A549 (cell line): ENCODE results near the gene ZNF573. TPM values are rescaled to one million over a fixed set of nuclear protein-coding genes. Genes with fewer than 3 reads are reported as not detected.

ENCODE experiments used
- ATAC-seq, 2 experiments: fragments of 200-7000 bp in 1 of 2; fragments of >200 bp in 1 of 2; cut with Nextera tagmentation in 1 of 2; cut with Tn5 transposase in 1 of 2; 3 replicates each; pipeline versions ENCODE4 v1.8.0 to v1.9.1; 2018 to 2020; ENCODE audit warnings: mild to moderate bottlenecking in 1 of 2, moderate library complexity in 1 of 2
- CTCF ChIA-PET: fragments of 300-600 bp; sonication (Branson Sonifier 250); formaldehyde crosslinking; extraction: SDS; loops from one replicate; lab custom pipeline; 2021; ENCODE audit warnings: antibody characterized with exemption, inconsistent platforms; lab: Yijun Ruan, JAX
- POLR2A ChIA-PET: fragments of 350-600 bp; formaldehyde crosslinking; extraction: SDS; loops from one replicate; lab custom pipeline; 2021; ENCODE audit warnings: antibody characterized with exemption, inconsistent platforms; lab: Yijun Ruan, JAX
- DNase-seq, 2 experiments: peaks; one replicate each; pipeline versions ENCODE4 v3.0.0 to v3.0.0-alpha.2; 2011 to 2016; ENCODE audit warnings: low read depth in 1 of 2, low spot score in 1 of 2
- FAIRE-seq: peaks from 2 replicates; lab custom pipeline; 2011; peaks lifted over from hg19 to GRCh38; lab: Jason Lieb, UNC
- H3K27ac ChIP-seq, 2 experiments: fragments of >200 bp; sonication (Bioruptor Twin); formaldehyde crosslinking; 3 replicates each; pipeline ENCODE4 v1.5.1; 2016 to 2017
- H3K4me1 ChIP-seq: fragments of >200 bp; sonication (Bioruptor Twin); formaldehyde crosslinking; 3 replicates; pipeline ENCODE4 v1.6.1; 2016
- H3K4me2 ChIP-seq: fragments of >200 bp; sonication (Bioruptor Twin); formaldehyde crosslinking; 3 replicates; pipeline ENCODE4 v1.6.1; 2016
- H3K4me3 ChIP-seq: fragments of >200 bp; sonication (Bioruptor Twin); formaldehyde crosslinking; 3 replicates; pipeline ENCODE4 v1.5.1; 2016
- H3K9me3 ChIP-seq: fragments of >200 bp; sonication (Bioruptor Twin); formaldehyde crosslinking; 3 replicates; pipeline ENCODE4 v1.6.1; 2016
- ATOH8 ChIP-seq: fragments of 250-450 bp; sonication (Bioruptor Pico); IDR thresholded peaks from 2 replicates; pipeline ENCODE4 v1.5.0; 2020; ENCODE audit warnings: low read depth, mild to moderate bottlenecking, moderate library complexity
- BCL3 ChIP-seq: fragments of >200 bp; sonication (Bioruptor Twin); formaldehyde crosslinking; IDR thresholded peaks from 3 replicates; pipeline ENCODE4 v1.6.1; 2016
- BHLHE40 ChIP-seq: IDR thresholded peaks from 2 replicates; pipeline ENCODE4 v1.6.1; 2012; ENCODE audit warnings: low read depth, low read length, inconsistent platforms
- CBX2 ChIP-seq: fragments of 200-600 bp; sonication (generic); IDR thresholded peaks from 2 replicates; pipeline ENCODE4 v1.6.1; 2016; ENCODE audit warnings: low read depth, mild to moderate bottlenecking, borderline replicate concordance
- CTCF ChIP-seq: fragments of >200 bp; sonication (Bioruptor Twin); formaldehyde crosslinking; IDR thresholded peaks from 3 replicates; pipeline ENCODE4 v1.5.1; 2016
- E2F6 ChIP-seq: IDR thresholded peaks from 2 replicates; pipeline ENCODE4 v1.6.1; 2012; ENCODE audit warnings: low read depth, borderline replicate concordance
- ELK1 ChIP-seq: fragments of 150-350 bp; IDR thresholded peaks from 2 replicates; pipeline ENCODE4 v1.6.1; 2014; ENCODE audit warnings: low read depth, mild to moderate bottlenecking, low read length
- EP300 ChIP-seq, 2 experiments: fragments of >200 bp; sonication (Bioruptor Twin); formaldehyde crosslinking; IDR thresholded peaks; 2 replicates in 1 of 2; 3 replicates in 1 of 2; pipeline ENCODE4 v1.6.1; 2016 to 2017
- ESRRA ChIP-seq: fragments of 150-350 bp; IDR thresholded peaks from 2 replicates; pipeline ENCODE4 v1.6.1; 2014; ENCODE audit warnings: mild to moderate bottlenecking, low read length, borderline replicate concordance
- FOSB ChIP-seq: fragments of 250-450 bp; sonication (Bioruptor Pico); IDR thresholded peaks from 2 replicates; pipeline ENCODE4 v1.5.0; 2020; ENCODE audit warnings: mild to moderate bottlenecking, moderate library complexity
- FOXS1 ChIP-seq: fragments of 250-450 bp; sonication (Bioruptor Pico); IDR thresholded peaks from 2 replicates; pipeline ENCODE4 v1.5.0; 2020; ENCODE audit warnings: mild to moderate bottlenecking, moderate library complexity
- GATA3 ChIP-seq: IDR thresholded peaks from 2 replicates; pipeline ENCODE4 v1.6.1; 2012; ENCODE audit warnings: borderline replicate concordance
- HES2 ChIP-seq: fragments of >200 bp; sonication (Bioruptor Twin); formaldehyde crosslinking; IDR thresholded peaks from 2 replicates; pipeline ENCODE4 v1.6.1; 2016
- HOXB5 ChIP-seq: fragments of 250-450 bp; sonication (Bioruptor Pico); IDR thresholded peaks from 2 replicates; pipeline ENCODE4 v1.5.0; 2020; ENCODE audit warnings: mild to moderate bottlenecking, moderate library complexity
- JUNB ChIP-seq: fragments of >200 bp; sonication (Bioruptor Twin); formaldehyde crosslinking; IDR thresholded peaks from 2 replicates; pipeline ENCODE4 v1.6.1; 2016
- KDM5A ChIP-seq: fragments of 200-600 bp; sonication (generic); IDR thresholded peaks from 2 replicates; pipeline ENCODE4 v1.6.1; 2016; ENCODE audit warnings: antibody characterized with exemption, mild to moderate bottlenecking
- MAFK ChIP-seq: fragments of 450-650 bp; IDR thresholded peaks from 2 replicates; pipeline ENCODE4 v1.6.1; 2014; ENCODE audit not compliant: partially characterized antibody
- MYC ChIP-seq: IDR thresholded peaks from 2 replicates; pipeline ENCODE4 v1.6.1; 2012; ENCODE audit warnings: mild to moderate bottlenecking, inconsistent platforms, low read length, improper control_type of control experiment, borderline replicate concordance
- PBX3 ChIP-seq: IDR thresholded peaks from 2 replicates; pipeline ENCODE4 v1.6.1; 2012
- PHF8 ChIP-seq: fragments of 200-600 bp; sonication (generic); IDR thresholded peaks from 2 replicates; pipeline ENCODE4 v1.6.1; 2016; ENCODE audit warnings: low read depth, mild to moderate bottlenecking, antibody characterized with exemption, moderate library complexity, borderline replicate concordance
- POLR2A ChIP-seq: IDR thresholded peaks from 2 replicates; pipeline ENCODE4 v1.6.1; 2012; ENCODE audit warnings: mild to moderate bottlenecking, low read length
- RAD21 ChIP-seq, 2 experiments: fragments of >200 bp in 1 of 2; sonication (Bioruptor Twin) in 1 of 2; formaldehyde crosslinking in 1 of 2; IDR thresholded peaks in 1 of 2; conservative IDR thresholded peaks in 1 of 2; 2 replicates in 1 of 2; 3 replicates in 1 of 2; pipeline ENCODE4 v1.6.1; 2012 to 2018; ENCODE audit warnings: inconsistent platforms in 1 of 2
- RARB ChIP-seq: fragments of 250-450 bp; sonication (Bioruptor Pico); IDR thresholded peaks from 2 replicates; pipeline ENCODE4 v1.8.0; 2021; ENCODE audit warnings: mild to moderate bottlenecking, moderate library complexity
- RNF2 ChIP-seq: fragments of 200-600 bp; sonication (generic); IDR thresholded peaks from 2 replicates; pipeline ENCODE4 v1.6.1; 2016; ENCODE audit warnings: low read depth, mild to moderate bottlenecking, antibody characterized with exemption, moderate library complexity, borderline replicate concordance
- SMC3 ChIP-seq: fragments of >200 bp; sonication (Bioruptor Twin); formaldehyde crosslinking; IDR thresholded peaks from 3 replicates; pipeline ENCODE4 v1.6.1; 2018; ENCODE audit warnings: inconsistent platforms
- SREBF2 ChIP-seq: fragments of 450-650 bp; IDR thresholded peaks from 2 replicates; pipeline ENCODE4 v1.6.1; 2014; ENCODE audit warnings: mild to moderate bottlenecking, moderate library complexity
- TFCP2L1 ChIP-seq: fragments of 250-450 bp; sonication (Bioruptor Pico); IDR thresholded peaks from 2 replicates; pipeline ENCODE4 v1.5.0; 2021; ENCODE audit warnings: mild to moderate bottlenecking
- TP53 ChIP-seq: fragments of 250-450 bp; sonication (Bioruptor Pico); IDR thresholded peaks from 2 replicates; pipeline ENCODE4 v1.5.0; 2021; ENCODE audit warnings: mild to moderate bottlenecking, moderate library complexity
- USF2 ChIP-seq: fragments of 450-650 bp; IDR thresholded peaks from 2 replicates; pipeline ENCODE4 v1.6.1; 2014; ENCODE audit warnings: antibody characterized with exemption
- ZFP36 ChIP-seq: fragments of 450-650 bp; IDR thresholded peaks from 2 replicates; pipeline ENCODE4 v1.6.1; 2014; ENCODE audit warnings: borderline replicate concordance; ENCODE audit not compliant: partially characterized antibody
- ZNF302 ChIP-seq: fragments of 250-450 bp; sonication (Bioruptor Pico); IDR thresholded peaks from 2 replicates; pipeline ENCODE4 v1.9.0; 2021; ENCODE audit warnings: inconsistent platforms, mild to moderate bottlenecking, moderate library complexity
- ZSCAN20 ChIP-seq: fragments of 250-450 bp; sonication (Bioruptor Pico); IDR thresholded peaks from 2 replicates; pipeline ENCODE4 v1.8.0; 2022; ENCODE audit warnings: mild to moderate bottlenecking, moderate library complexity
- WGBS: methylation state at CpG from one replicate; pipeline ENCODE4 v1.1.6; 2017; ENCODE audit errors: missing lambda C conversion rate; 5-methylcytosine and 5-hydroxymethylcytosine counted together
- polyA plus RNA-seq, 4 experiments: library from polyadenylated mRNA; depleted of rRNA in 3 of 4; stranded (reverse); fragments of >200 nt; fragmentation: RNase III in 1 of 4; extraction: RNeasy Plus Mini Kit Qiagen cat#74134 plus additional on column Dnase treatment in 1 of 4; gene quantifications; 2 replicates in 3 of 4; 3 replicates in 1 of 4; pipeline ENCODE4 v1.2.3, GENCODE V29; 2011 to 2017

Gene ZNF573
- polyA plus RNA-seq, 2 of the 4 experiments (the other 2 are of a cell fraction), result 4.6 to 8.5 TPM

GRCh38 chr19:37719111-37719926 is 60.1 kb downstream of the ZNF573 start, which contains the start of gene ZNF607:
TSS of gene ZNF607 (minus strand) at chr19:37719761. CDS start at chr19:37711618, 8,143 bp downstream.
- DNase-seq, result peak; percentile 98 to 99
- CTCF ChIA-PET, result interaction anchor here (0.5 to 1.2 kb wide), 6 partner anchors 10 to 1544 kb away, joined by 3 to 5 read pairs (median 4); no protein-coding TSS in a partner anchor
- ATAC-seq, result peak; percentile 95 to 98
- Histone ChIP-seq H3K4me1 (peaks cover 4% of the 10 kb centered on the region; the same call in 1 of the 3 replicates), H3K27ac (peak within 1 kb of the TSS; percentile 81 to 84), H3K9me3 (peaks cover 78% of the 10 kb centered on the region), H3K4me2 (peak within 1 kb of the TSS; percentile 84), H3K4me3 (peak within 1 kb of the TSS; percentile 85)
- peak; percentile 99 for FAIRE-seq
- POLR2A ChIA-PET, result interaction anchor here (1.6 kb wide), 1 partner anchor 60 kb away, joined by 8 read pairs; the partner anchor contains the start of gene ZNF573
- 5% methylated on average over 39 of the region's 54 CpGs for WGBS
- TF ChIP-seq PHF8, result peak; percentile 86
- TF ChIP-seq ATOH8 (CRISPR knock-in tag), result no peak
- TF ChIP-seq KDM5A, result no peak
- TF ChIP-seq ELK1, result no peak
- TF ChIP-seq MYC, result peak; percentile 56; the same call in 1 of the 2 replicates
- TF ChIP-seq RARB (CRISPR knock-in tag), result no peak
- peak; percentile 25; the same call in 2 of the 3 replicates for TF ChIP-seq SMC3
- peak; percentile 75 for TF ChIP-seq POLR2A
- TF ChIP-seq PBX3, result 0 out of 2 replicates have a peak, but pooled peaks have one; percentile 33
- peak; percentile 81 for TF ChIP-seq E2F6
- TF ChIP-seq CTCF, result peak; percentile 58
- TF ChIP-seq HES2, result no peak
- TF ChIP-seq GATA3, result no peak
- TF ChIP-seq EP300 (IDR thresholded peaks at IDR 0.05), result no peak
- TF ChIP-seq ZFP36, result no peak
- TF ChIP-seq MAFK, result no peak
- TF ChIP-seq FOSB (CRISPR knock-in tag), result no peak
- TF ChIP-seq ZNF302 (CRISPR knock-in tag), result no peak
- TF ChIP-seq SREBF2, result no peak
- no peak for TF ChIP-seq HOXB5 (CRISPR knock-in tag)
- TF ChIP-seq CBX2, result no peak
- TF ChIP-seq ZSCAN20 (CRISPR knock-in tag), result no peak
- peak; percentile 29 to 51; a peak in 2 of 5 replicates for TF ChIP-seq RAD21 (conservative IDR thresholded peaks at IDR 0.05 in 1 of 2, IDR thresholded peaks at IDR 0.05 in 1 of 2)
- no peak for TF ChIP-seq BHLHE40
- 0 out of 2 replicates have a peak, but pooled peaks have one; percentile 58 for TF ChIP-seq FOXS1
- TF ChIP-seq ESRRA, result no peak
- no peak for TF ChIP-seq RNF2
- no peak for TF ChIP-seq JUNB
- TF ChIP-seq TFCP2L1, result no peak
- TF ChIP-seq TP53 (CRISPR knock-in tag), result no peak
- 0 out of 2 replicates have a peak, but pooled peaks have one; percentile 30 for TF ChIP-seq USF2
- peak; percentile 56; the same call in 1 of the 3 replicates for TF ChIP-seq BCL3
